Measurements from ENCODE around the gene KRT36.

GRCh38 chr17:41516830-41517283 lies 27.1 kb upstream of the KRT36 start:
- no peak for TF ChIP-seq CTCF (IDR thresholded peaks at IDR 0.05)
- TF ChIP-seq POLR2A (IDR thresholded peaks at IDR 0.05) = no peak
